Esophagus mucosa (tissue), 1 donor: Measurements from ENCODE around the gene GANC. TPM values are rescaled to one million over a fixed set of nuclear protein-coding genes. Genes with fewer than 3 reads are reported as not detected.

Source experiments
- ATAC-seq: fragments of 200-7000 bp; cut with Tn5 transposase; one replicate; pipeline ENCODE4 v1.9.1; 2020
- total RNA-seq: library from RNA; stranded (reverse); gene quantifications from one replicate; pipeline ENCODE4 v1.2.4, GENCODE V29; 2023
- donor health status: DM: yes; HTN: yes; CAD: no.

Gene GANC
- total RNA-seq, 1 donor from 2014 or later = 30.0 TPM

DNA sequence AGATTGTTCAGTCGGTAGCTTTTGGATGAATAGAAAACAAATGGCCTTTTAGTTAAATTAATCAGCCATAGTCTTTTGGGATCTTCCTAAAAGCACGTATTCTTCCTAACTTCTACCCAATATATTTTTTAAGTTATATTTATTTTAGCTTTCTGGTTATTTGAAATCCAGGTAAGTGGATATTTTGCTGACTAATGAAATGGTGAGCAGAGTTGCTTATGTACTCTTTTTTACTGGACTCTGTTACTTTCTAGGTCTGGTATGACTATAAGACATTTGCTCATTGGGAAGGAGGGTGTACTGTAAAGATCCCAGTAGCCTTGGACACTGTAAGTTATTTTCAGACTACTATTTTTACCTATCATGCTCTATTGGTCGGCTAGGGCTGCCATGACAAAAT, 72.5 kb downstream of the GANC start:
- ATAC-seq = no peak

DNA sequence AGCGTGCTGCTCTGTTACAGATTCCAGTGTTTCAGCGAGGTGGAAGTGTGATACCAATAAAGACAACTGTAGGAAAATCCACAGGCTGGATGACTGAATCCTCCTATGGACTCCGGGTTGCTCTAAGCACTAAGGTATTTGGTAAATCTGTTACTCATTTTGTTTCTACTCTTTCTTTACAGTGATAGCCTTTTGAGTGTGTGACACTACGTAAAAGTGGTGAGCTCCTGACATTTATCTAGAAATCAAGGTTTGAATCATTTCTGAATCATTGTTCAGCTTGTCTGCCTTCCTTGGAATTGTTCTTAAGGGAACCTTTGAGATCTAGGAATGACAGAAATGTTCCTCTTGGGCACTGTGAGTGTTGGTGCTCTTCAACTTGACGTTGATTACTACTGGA, 75.1 kb downstream of the GANC start:
- no peak for ATAC-seq

DNA sequence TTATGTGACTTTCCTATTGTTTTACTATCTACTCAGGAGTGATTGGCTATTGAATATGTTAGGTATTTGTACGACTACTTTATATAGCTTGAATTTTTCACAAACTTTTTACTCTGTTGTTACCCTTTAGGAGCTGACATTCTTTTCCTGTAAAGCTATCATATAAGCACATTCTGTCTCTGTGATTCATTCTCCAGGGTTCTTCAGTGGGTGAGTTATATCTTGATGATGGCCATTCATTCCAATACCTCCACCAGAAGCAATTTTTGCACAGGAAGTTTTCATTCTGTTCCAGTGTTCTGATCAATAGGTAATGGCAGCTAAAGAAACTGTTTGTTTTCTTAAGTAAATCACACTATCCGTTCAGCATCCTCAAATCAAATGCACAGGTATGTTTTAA, 76.2 kb downstream of the GANC start:
- no peak for ATAC-seq

DNA sequence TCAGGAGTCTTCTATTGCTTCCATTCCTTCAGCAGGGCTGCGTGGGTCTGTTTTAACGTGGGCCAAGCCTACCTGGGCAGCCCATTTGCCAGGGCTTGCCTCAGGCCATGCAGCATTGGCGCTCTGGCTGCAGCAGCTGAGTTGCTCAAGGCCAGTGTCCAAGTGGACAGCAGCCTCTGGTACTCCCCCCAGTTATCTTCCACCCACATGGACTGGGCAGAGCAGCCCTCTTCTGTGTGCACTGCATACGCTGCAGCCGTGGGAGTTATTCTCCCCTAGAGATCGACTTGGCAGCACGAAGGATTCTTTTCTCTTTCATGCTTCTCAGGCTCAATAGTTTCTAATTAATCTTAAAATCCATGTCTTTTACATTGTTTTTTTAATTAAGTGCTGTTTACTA, 79.4 kb downstream of the GANC start:
- no peak for ATAC-seq

DNA sequence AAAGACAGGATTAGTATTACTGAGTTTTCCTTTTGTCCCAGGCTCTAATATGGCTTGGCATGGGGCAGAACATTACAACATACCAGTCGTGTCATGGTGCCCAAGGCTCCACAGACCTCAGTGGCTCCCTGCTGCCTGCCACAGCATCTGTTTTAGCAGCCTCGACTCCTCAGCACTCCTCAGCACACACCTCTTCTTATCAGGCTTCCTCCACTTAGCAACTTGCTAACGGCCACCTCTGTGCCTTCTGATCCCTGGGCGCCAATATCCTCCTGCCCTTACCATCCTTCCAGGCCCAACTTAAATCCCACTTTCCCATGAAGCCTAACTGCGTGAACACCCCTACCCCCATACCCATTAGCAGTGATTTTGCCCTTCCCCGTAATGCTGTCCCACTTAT, 80.1 kb downstream of the GANC start:
- ATAC-seq = no peak

DNA sequence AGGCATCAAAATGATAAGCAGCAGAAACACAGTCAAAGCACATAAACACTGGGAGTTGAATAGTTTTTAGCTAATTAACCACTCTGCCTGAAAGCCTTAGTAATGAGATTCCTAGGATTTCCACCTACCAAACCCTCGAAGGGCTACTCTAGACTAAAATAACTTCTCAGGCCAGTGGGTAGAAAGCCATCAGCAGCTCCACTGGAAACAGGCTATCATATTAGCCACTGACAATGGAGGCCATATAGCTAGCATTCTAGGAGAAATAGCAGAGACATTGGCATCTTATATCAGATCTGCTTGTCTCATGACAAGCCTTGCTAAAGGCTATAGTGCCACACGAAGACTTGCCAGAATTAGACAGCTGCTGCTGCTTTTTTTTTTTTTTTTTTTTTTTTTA, 81.8 kb downstream of the GANC start:
- no peak for ATAC-seq

DNA sequence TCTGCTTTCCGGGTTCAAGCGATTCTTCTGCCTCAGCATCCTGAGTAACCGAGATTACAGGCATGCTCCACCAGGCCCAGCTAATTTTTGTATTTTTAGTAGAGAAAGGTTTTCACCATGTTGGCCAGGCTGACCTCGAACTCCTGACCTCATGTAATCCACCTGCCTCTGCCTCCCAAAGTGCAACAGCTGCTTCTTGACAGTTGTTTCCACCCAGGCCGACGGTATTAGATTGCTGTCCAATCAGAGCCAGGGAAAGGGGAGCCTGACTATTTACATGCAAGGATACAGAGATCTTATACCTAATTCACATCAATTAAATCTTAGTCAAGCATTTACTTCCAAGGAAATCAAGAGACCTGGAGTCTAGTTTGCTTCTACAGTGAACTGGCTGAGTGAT, 82.3 kb downstream of the GANC start:
- ATAC-seq = no peak

DNA sequence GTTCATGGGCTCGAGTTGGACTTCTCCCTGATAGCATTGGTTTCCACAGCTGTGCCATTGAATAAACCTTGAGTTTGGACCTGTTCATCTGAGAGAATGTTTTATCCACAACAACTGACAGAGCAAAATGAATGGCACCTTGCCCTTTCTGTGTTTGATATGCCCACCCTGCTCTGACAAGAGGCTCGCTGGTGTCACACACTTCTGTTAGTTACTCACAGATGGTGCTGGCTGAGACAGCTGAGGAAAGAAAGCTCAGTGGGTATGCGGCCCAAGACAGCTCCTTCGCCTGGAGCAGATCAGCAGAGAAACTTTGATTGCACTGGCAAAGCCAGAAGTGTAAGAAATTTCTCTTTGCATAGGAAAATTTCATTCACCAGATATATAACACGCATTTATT, 83.8 kb downstream of the GANC start:
- ATAC-seq = no peak

DNA sequence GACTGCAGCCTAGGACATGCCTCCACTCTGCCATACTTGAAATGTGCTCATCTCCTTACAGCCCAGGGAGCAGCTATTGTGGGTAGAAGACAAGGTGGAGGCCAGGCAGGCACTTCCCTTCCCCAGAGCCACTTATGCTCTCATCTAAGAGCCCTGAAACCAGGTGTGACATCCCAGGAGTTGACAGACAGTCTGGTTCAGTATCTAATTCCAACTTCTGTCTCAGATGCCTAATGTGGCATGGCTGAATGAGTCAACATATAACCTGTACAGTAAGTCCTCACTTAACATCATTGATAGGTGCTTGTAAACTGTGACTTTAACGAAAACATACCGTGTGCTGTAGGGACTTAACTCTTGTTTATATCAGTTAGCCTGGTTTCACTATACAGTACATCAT, 85.1 kb downstream of the GANC start:
- no peak for ATAC-seq

DNA sequence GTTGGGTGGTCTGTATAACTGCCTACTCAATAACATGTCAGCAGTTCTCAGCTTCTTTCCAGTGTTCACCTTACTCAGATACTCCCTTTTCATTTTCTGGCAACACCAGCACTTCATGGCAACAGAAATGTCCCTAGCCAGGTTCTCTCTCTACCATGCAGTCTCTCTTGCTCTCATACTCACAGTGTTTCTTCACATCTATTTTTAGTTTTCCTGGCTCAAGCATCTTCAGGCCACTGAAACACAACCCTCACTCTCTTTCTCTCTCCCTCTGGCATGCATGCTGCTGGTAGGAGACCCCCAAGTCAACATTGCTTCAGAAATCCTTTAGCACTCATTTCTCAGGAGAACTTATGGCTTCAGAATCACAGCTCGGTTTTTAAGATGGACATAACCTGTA, 86.2 kb downstream of the GANC start, which contains the start of gene CAPN3:
Gene CAPN3 (plus strand): TSS at position 253 of the 400 bp plus-strand sequence. CDS start 305 bp downstream, outside the sequence.
- ATAC-seq = no peak

DNA sequence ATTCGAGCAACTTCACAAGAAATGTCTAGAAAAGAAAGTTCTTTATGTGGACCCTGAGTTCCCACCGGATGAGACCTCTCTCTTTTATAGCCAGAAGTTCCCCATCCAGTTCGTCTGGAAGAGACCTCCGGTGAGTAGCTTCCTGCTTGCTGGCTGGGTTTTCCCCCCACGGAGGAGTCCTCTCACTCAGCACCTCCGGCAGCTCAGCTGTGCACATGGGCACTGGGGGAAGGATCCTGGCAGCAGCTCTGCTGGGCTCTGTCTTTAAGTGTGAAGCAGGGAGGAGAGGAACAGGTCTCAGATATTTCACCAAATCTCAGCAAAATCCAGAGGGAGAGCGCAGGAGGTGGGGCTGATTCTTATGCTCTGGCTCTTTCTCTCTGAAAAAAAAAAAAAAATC, 87.0 kb downstream of the GANC start:
- no peak for ATAC-seq

DNA sequence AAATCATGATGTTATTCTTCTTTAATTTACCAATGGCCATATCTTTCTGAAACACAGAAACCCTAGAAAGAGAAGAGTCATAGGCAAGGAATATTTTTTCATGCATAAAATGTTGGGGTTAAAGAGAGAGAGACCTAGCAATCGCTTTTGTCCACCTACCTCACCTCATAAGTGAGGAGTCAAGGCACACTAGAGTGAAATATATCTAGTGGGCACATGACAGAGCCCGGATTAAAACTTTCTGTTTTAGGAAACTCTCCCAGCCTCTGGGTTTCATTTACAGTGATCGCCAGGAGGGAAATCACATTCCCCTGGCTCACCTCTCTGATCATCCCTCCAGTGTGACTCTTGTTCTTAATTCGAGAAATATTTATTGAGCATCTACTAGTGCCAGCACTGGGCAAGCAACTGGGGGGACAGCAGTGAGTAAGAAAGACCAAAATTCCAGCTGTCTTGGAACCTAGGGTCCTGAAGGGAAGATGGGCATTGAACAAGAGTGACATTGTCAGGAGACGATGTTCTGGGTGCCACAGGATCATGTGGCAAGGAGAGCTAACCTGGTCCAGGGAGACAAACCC, 87.6 kb downstream of the GANC start:
- no peak for ATAC-seq

DNA sequence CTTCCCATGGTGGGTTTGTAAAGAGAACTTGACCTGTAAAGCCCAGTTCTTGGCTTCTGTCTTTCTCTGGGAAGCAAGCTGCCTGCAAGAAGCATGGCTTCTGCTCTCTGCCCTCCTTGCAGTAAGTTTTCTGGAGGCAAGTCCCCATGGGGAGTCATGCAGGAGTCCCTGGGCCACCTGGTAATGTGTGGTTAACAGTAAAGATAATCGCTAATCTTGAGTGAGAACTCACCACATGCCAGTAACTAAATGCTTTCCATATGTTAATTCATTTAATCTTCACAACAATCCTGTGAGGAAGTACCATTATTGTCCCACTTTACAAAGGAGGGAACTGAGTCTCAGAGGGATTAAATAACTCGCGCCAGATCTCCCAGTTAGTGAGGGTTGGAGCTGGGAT, 90.5 kb downstream of the GANC start:
- no peak for ATAC-seq

DNA sequence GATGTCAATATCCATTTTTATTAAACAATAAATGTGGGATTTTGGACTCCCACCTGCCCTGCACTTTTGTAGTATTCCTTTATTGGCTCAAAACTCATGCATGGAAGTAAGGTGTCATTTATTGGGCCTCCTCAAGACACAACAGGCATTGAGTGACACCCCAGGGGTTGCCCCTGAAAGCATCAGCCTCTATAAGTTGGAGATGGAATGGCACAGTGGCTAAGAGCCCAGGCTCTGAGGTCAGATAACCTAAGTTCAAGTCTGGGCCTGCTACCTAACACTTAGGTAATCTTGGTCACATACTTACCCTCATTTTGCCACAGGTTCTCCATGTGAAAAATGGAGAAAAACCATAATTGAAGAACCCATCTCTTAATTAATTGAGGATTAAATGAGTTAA, 90.9 kb downstream of the GANC start:
- ATAC-seq = no peak

DNA sequence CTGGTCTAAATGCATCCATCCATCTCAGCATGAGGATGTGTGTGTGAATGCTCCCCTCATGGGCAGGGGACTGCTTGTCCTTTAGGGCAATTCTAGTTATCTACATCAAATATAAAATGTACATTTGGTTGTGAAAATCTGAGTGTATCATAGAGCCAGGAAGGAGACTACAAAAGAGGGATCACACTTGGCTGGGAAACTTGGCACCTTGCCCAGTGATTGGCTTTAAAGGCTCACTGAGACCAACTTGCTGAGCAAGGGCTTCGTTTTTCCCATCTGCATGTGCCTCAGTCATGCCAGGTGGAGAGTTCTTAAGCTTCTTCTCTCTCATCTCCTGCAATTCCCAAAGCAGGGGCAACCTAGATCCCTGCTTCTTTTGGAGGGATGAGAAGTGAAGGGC, 91.5 kb downstream of the GANC start:
- no peak for ATAC-seq

DNA sequence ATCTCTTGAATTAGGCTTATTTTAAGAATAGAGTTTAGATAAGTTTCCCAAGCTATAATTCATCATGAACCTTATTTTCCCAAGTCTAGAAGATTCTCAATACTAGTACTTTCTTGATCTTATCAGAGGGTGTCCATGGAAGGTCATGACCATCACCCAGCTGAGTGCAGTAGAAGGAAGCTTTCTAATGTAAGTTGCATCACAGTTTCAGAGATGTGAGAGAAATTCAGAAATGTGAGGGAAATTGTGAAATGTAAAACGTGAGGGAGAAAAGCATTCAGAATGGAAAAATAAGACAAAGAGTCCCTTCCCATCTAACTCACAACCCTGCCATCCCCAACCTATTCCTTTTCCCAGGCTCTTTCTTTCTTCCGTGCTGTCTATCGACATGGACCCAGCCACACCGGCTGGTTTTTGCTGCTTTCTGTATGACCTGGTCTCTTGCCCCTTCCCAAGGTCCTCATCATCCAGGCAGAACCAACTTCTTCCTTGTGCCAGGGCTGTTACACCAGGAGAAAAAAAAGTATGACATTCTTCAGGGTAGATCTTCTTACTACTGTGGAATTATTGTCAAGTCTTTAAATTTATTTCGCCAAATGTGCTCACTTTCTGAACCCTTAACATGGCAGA, 93.0 kb downstream of the GANC start:
- ATAC-seq = no peak

DNA sequence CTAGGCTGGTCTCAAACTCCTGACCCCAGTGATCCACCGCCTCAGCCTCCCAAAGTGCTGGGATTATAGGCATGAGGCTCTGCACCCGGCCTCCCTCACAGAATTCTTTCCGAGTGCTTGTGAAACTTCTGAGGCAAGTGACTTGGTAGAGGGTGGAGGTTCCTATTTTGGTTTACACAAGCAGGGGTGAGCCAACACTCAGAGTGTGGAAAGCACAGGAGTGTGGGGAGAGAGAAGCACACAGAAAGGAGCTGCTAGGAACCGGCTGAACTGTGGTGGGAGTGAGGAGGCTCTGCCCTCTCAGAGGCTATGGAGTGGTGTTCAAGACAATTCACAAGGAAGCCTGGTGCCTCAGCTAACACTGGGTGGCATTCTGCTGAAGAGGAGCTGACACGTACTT, 94.0 kb downstream of the GANC start:
- ATAC-seq = no peak

DNA sequence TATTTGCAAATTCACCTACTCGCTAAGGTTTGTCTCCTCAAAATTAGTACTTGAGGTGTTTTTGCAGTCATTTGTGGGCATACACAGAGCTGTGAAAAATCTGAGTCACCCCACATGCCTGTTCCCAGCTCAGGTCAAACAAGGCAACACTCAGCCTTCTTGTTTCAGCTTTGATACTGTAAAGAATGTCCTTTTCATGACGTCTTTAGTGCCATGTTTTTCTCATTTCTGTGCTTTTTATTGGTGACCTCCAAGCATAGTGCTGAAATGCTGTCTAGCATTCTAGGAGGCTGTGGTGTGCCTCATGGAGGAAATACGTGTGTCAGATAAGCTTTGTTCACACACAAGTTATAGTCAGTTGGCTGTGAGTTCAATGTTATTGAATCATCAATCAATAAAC, 95.1 kb downstream of the GANC start:
- no peak for ATAC-seq

DNA sequence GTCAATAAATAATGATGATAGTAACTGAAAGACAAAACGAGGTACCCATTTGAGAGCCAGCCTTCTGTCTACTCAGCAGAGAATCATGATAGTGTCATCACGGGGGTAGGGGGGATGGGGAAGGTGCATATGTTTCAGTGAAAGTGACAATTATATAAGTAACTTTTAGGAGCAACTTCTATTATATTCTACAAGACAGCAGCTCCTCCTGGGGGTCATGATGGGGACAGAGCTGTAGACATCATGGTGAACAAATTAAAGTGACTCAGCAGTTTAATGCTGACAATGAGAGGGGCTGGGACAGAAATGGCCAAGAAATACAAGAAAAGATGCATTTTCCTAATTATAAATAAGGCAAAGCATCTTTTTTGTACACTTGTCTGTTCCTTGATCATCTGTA, 98.1 kb downstream of the GANC start:
- no peak for ATAC-seq

DNA sequence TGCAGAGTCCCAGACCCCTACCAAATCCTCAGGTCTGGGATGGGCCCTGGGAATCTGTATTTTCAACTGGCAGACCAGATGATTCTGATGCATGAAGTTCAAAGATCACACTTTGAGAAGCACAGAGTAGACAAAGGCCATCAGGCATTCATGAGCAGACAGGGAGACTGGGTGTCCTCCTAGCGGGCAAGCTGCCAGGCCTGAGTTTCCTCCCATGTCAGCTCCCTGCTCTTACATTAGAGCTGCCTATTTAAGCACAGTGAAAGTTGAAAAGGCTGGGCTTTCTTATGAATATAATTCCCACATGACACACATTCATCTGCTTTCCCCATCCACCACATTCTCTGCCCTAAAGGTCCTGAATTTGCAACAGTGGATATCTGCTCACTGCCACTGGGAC, 100.3 kb downstream of the GANC start:
- ATAC-seq = no peak

DNA sequence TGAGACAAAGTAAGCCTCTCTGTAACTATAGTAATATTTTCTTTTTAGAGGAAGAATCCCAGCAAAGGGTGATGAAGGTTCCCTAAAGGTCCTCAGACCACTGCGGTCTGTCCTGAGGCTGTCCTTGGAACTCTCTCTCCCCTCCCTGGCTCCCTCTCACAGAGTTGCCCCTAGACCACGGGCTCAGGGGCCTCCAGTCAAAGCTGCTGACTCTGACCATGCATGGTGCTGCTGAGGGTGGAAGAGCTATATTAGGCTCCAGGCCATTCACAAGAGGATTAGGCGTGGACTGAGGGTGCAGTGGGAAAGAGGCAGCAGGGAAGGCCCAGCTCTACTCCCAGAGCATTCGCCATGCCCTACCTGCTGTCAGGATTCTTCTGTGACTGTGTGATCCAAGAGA, 100.9 kb downstream of the GANC start:
- no peak for ATAC-seq

DNA sequence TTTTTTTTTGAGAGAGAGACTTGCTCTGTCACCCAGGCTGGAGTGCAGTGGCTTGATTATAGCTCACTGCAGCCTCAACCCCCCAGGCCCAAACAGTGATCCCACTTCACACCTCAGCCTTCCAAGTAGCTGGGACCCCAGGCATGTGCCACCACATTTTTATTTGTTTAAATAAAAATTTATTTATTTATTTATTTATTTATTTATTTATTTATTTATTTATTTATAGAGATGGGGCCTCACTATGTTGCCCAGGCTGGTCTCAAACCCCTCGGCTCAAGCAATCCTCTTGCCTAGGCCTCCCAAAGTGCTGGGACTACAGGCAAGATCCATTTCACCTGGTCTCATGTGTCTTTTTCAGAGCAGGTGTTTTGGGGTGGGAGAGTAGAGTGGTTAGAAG, 101.8 kb downstream of the GANC start:
- ATAC-seq = no peak

DNA sequence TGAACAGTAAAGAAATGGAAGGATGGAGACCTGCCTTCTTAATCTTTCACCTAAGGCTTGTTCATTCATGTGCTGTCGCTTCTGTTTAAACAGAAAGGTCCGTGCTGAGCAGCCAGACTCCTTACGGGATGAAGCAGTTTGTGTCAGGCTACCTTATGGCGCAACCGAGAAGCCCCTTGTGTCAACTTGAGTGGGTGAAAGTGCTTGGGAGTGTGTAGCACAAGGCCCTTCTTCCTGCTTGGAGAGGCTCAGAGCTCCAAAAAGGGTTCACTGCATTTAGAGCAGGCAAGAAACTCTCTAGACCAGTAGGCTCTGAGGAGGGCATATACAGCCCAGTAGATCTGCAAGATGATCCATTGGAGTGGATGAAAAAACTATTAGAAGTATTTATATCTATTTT, 102.3 kb downstream of the GANC start:
- no peak for ATAC-seq

DNA sequence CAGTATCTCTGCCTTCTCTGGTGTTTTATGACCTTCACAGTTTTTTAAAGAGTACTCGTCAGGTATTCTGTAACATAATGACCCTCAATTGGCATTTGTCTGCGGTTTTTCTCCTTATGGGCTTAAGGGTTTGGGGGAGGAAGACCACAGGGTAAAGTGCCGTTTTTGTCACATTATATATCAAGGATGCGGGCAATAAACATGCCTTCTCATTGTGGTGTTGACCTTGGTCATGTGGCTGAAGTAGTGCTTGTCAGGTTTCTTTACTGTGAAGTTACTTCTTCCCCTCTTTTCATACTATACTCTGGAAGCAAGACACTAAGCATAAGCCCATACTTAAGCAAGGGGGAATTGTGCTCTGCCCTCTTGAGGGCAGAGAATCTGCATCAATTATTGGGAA, 102.9 kb downstream of the GANC start:
- no peak for ATAC-seq

DNA sequence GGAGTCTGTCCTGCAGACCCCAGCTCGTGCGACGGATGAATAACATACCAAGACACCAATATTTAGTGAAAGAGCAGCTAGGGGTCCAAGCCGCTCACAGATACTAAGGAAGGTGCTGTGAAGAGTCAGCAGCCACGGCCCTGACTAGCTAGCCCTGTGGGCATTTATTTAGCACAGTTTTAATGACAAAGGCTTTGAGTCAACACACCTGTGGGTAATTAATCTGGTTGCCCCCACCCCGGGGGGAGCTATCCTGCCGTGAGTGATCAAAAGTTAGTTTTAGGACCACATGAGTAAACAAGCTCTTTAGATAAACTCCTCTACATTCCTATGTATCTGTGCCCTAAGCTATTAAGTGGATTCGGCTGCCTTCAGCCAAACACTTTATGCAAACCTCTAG, 105.0 kb downstream of the GANC start:
- no peak for ATAC-seq
